Activated T-helper 1 cell treated with anti-CD3 and anti-CD28 coated beads, Interleukin-2, amount 50 U/mL, for 16 hours (primary cell): ENCODE data around the gene TSPAN11.
"Not testable (repeated sequence)": the region's sequence is repeated elsewhere in the genome, so short reads cannot be mapped to it uniquely, and the experiment has no call there.

Experiments
- DNase-seq, 2 donors: peaks; one replicate each; pipeline ENCODE4 v3.0.0-alpha.2; 2020; ENCODE audit warnings: low read depth in 1 of 2, low spot score in 1 of 2

The TSPAN11 gene

GRCh38 chr12:31017535-31017934 lies 91.0 kb downstream of the TSPAN11 start:
- DNase-seq, result no peak

- DNase-seq, result no peak
These were observed 91.7 kb downstream of the TSPAN11 start for GRCh38 chr12:31018106-31018789.

- no peak for DNase-seq
These were observed 92.4 kb downstream of the TSPAN11 start for GRCh38 chr12:31018790-31019505.

GRCh38 chr12:31019561-31019960 lies 93.0 kb downstream of the TSPAN11 start:
- DNase-seq, result no peak

- DNase-seq, result no peak
These were observed 93.4 kb downstream of the TSPAN11 start for GRCh38 chr12:31019976-31020375.

- DNase-seq, result no peak
These were observed 94.0 kb downstream of the TSPAN11 start for GRCh38 chr12:31020385-31021166.

GRCh38 chr12:31021181-31021580 lies 94.6 kb downstream of the TSPAN11 start:
- no peak for DNase-seq

- DNase-seq, result no peak
These were observed 95.4 kb downstream of the TSPAN11 start for GRCh38 chr12:31021809-31022494.

- no peak for DNase-seq
These were observed 96.8 kb downstream of the TSPAN11 start for GRCh38 chr12:31023271-31023724.

- DNase-seq, result no peak
These were observed 99.7 kb downstream of the TSPAN11 start for GRCh38 chr12:31026202-31026601.

- not testable (repeated sequence) for DNase-seq
These were observed 100.5 kb downstream of the TSPAN11 start for GRCh38 chr12:31027006-31027405.

GRCh38 chr12:31029468-31029867 lies 102.9 kb downstream of the TSPAN11 start:
- no peak for DNase-seq

- DNase-seq, result no peak
These were observed 103.5 kb downstream of the TSPAN11 start for GRCh38 chr12:31029916-31030562.

GRCh38 chr12:31031951-31032335 lies 105.4 kb downstream of the TSPAN11 start:
- DNase-seq, result no peak

- no peak for DNase-seq
These were observed 106.6 kb downstream of the TSPAN11 start for GRCh38 chr12:31033146-31033545.

- no peak for DNase-seq
These were observed 107.1 kb downstream of the TSPAN11 start for GRCh38 chr12:31033681-31034080.

- no peak for DNase-seq
These were observed 107.8 kb downstream of the TSPAN11 start for GRCh38 chr12:31034372-31034771.

- DNase-seq, result no peak
These were observed 108.7 kb downstream of the TSPAN11 start for GRCh38 chr12:31035226-31035625.

- DNase-seq, result no peak
These were observed 109.6 kb downstream of the TSPAN11 start for GRCh38 chr12:31035967-31036665.

- no peak for DNase-seq
These were observed 110.5 kb downstream of the TSPAN11 start for GRCh38 chr12:31037028-31037427.
